SU-DHL-6 (cell line): ENCODE measurements around the gene ZNF24.

Experiments
- H2AFZ ChIP-seq: fragments of 200-600 bp; sonication (generic); 2 replicates; pipeline ENCODE4 v1.6.1; 2014; ENCODE audit warnings: low read depth, mild to moderate bottlenecking, moderate library complexity, mixed read lengths, antibody characterized with exemption, low read length; ENCODE audit not compliant: severe bottlenecking
- H3F3A ChIP-seq: fragments of 200-600 bp; shearing (Covaris generic); 2 replicates; pipeline ENCODE4 v1.6.0; 2016; ENCODE audit warnings: antibody characterized with exemption, mild to moderate bottlenecking; ENCODE audit not compliant: insufficient read depth
- H3K27ac ChIP-seq: fragments of 200-600 bp; sonication (generic); 2 replicates; pipeline ENCODE4 v1.5.1; 2016; ENCODE audit warnings: low read depth, mild to moderate bottlenecking, low read length, moderate library complexity, mixed read lengths
- H3K27me3 ChIP-seq: fragments of 200-600 bp; sonication (generic), shearing (Covaris generic); 2 replicates; pipeline ENCODE4 v1.6.0; 2014; ENCODE audit warnings: mild to moderate bottlenecking, low read length
- H3K36me3 ChIP-seq: fragments of 200-600 bp; sonication (generic); 2 replicates; pipeline ENCODE4 v1.6.1; 2014; ENCODE audit warnings: mild to moderate bottlenecking, low read length, mixed read lengths
- H3K4me2 ChIP-seq: fragments of 300-600, 200-600 bp; shearing (Covaris generic), sonication (generic); 2 replicates; pipeline ENCODE4 v1.6.0; 2014; ENCODE audit warnings: low read length, low read depth, mild to moderate bottlenecking; ENCODE audit not compliant: poor library complexity, severe bottlenecking
- H3K4me3 ChIP-seq: fragments of 200-600 bp; sonication (generic); 2 replicates; pipeline ENCODE4 v1.5.1; 2014; ENCODE audit warnings: antibody characterized with exemption, low read length, mild to moderate bottlenecking, mixed read lengths; ENCODE audit not compliant: insufficient read depth, poor library complexity, severe bottlenecking
- H3K79me2 ChIP-seq: fragments of 200-600 bp; sonication (generic); 2 replicates; pipeline ENCODE4 v1.6.1; 2014; ENCODE audit warnings: mild to moderate bottlenecking, low read length, moderate library complexity; ENCODE audit not compliant: insufficient read depth
- H3K9ac ChIP-seq: fragments of 200-600 bp; sonication (generic); 2 replicates; pipeline ENCODE4 v1.7.0; 2014; ENCODE audit warnings: mild to moderate bottlenecking, low read length
- H3K9me2 ChIP-seq: fragments of 200-600 bp; sonication (generic); replicated peaks from 2 replicates; pipeline ENCODE4 v1.6.1; 2014; ENCODE audit warnings: low read length; ENCODE audit not compliant: insufficient read depth
- H3K9me3 ChIP-seq: fragments of 200-600 bp; sonication (generic); 2 replicates; pipeline ENCODE4 v1.6.1; 2014; ENCODE audit warnings: low read length, mixed read lengths; ENCODE audit not compliant: insufficient read depth
- H4K20me1 ChIP-seq: fragments of 200-600 bp; sonication (generic); 2 replicates; pipeline ENCODE4 v1.6.1; 2014; ENCODE audit warnings: low read depth, mild to moderate bottlenecking, antibody characterized with exemption, low read length, moderate library complexity, mixed read lengths
- CTCF ChIP-seq: fragments of 200-600 bp; sonication (generic); IDR thresholded peaks from one replicate; pipeline ENCODE4 v1.5.1; 2017; ENCODE audit warnings: antibody characterized with exemption, mild to moderate bottlenecking, low read length, moderate library complexity; ENCODE audit not compliant: insufficient read depth, poor library complexity, severe bottlenecking
- EZH2phosphoT487 ChIP-seq: fragments of 200-600 bp; sonication (generic), shearing (Covaris generic); conservative IDR thresholded peaks from 2 replicates; pipeline ENCODE4 v1.6.1; 2018; ENCODE audit warnings: mild to moderate bottlenecking, antibody characterized with exemption, low read length, moderate library complexity, mixed read lengths

Gene ZNF24

GRCh38 chr18:35289293-35289692 lies 54.9 kb downstream of the ZNF24 start:
- H3F3A ChIP-seq = no peaks in the 10 kb centered on the region
- peak overlapping the region; percentile 44 for H3K27ac ChIP-seq
- H4K20me1 ChIP-seq = no peaks in the 10 kb centered on the region
- peaks cover 82% of the 10 kb centered on the region for H3K79me2 ChIP-seq
- peak overlapping the region; percentile 93 for H2AFZ ChIP-seq
- H3K9me2 ChIP-seq = no peaks in the 10 kb centered on the region
- H3K27me3 ChIP-seq = no peaks in the 10 kb centered on the region
- peaks cover 23% of the 10 kb centered on the region for H3K36me3 ChIP-seq
- H3K4me2 ChIP-seq = peak overlapping the region; percentile 77
- no peak for TF ChIP-seq EZH2phosphoT487
- TF ChIP-seq CTCF = no peak
- H3K4me3 ChIP-seq = peak overlapping the region; percentile 77
- H3K9ac ChIP-seq = peak overlapping the region; percentile 84
- peaks cover 10% of the 10 kb centered on the region; the same call in 1 of the 2 replicates for H3K9me3 ChIP-seq

DNA sequence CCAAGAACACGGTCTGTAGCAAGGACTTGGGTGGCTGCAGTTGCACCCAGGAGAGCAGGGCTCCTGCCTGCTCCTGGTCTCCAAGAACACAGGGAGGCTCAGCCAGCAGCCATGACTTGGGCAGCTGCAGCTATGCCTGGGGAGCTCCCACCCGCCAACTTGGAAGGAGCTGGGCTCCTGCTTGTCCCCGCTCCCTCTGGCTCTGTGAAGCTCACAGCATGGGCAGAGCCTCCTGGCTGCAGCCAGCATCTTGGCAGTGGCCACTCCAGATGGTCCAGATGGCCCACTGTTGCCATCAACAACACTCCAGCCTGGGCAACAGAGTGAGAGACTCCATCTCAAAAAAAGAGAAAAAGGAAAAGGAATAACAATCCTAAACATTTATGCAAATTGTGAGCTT lies 59.4 kb downstream of the ZNF24 start:
- Histone ChIP-seq H2AFZ (no peak overlapping the region), H3K36me3 (peaks cover 41% of the 10 kb centered on the region), H3K4me3 (no peak overlapping the region), H3K79me2 (peaks cover 61% of the 10 kb centered on the region), H3K9me2 (no peaks in the 10 kb centered on the region), H3K4me2 (no peak overlapping the region), H4K20me1 (no peaks in the 10 kb centered on the region), H3K27me3 (no peaks in the 10 kb centered on the region), H3K9ac (no peak overlapping the region), H3K27ac (no peak overlapping the region), H3K9me3 (peaks cover 25% of the 10 kb centered on the region; the same call in 1 of the 2 replicates), H3F3A (no peaks in the 10 kb centered on the region)
- no peak for TF ChIP-seq CTCF
- TF ChIP-seq EZH2phosphoT487 = no peak

DNA sequence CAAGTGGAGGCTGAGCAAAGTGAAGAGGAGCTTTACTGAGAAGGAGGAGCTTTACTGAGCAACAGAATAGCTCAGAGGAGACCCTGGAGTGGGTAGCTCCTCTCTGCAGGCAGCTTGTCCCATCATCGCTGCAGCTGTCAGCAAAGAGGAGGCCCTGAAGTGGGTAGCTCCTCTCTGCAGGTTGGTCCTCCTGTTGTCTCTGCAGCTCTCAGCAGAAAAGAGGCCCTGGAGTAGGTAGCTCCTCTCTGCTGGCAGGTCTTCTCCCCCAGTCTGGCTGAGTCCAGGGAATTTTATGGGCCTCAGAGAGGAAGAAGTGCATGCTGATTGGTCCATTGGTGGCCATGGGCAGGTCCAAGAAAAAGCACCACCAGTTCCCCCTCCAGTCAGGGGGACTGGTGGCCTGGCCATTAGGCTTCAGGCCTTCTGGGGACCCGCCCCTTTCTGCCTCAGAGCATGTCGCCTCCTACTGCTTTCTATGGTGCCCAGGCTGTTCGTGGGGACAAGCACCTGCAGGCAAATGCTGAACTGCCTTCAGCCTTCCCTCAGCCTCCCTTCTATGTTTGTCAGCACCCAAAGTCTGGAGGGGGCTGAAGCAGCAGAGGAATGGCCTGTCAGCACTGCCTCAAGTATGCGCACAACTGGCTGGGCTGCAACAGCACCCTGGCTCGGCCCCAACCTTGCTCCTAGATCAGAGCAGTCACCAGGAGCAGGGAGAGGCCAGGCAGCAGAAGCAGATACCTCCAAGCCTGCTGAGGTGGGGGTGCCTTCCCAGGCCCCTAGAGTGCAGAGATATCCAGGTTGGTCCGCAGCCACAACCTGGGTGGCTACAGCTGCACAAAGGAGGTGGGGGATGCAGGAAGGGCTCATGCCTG lies 60.1 kb downstream of the ZNF24 start:
- Histone ChIP-seq H3K79me2 (peaks cover 54% of the 10 kb centered on the region), H4K20me1 (no peaks in the 10 kb centered on the region), H3K9ac (no peak overlapping the region), H2AFZ (no peak overlapping the region), H3K4me2 (no peak overlapping the region), H3K36me3 (peaks cover 41% of the 10 kb centered on the region), H3K27me3 (no peaks in the 10 kb centered on the region), H3K27ac (no peak overlapping the region), H3K9me3 (peaks cover 30% of the 10 kb centered on the region; the same call in 1 of the 2 replicates), H3F3A (no peaks in the 10 kb centered on the region), H3K9me2 (no peaks in the 10 kb centered on the region), H3K4me3 (no peak overlapping the region)
- TF ChIP-seq CTCF (no peak), EZH2phosphoT487 (no peak)
